ENCODE results near the gene FOXM1. TPM values are rescaled to one million over a fixed set of nuclear protein-coding genes. Genes with fewer than 3 reads are reported as not detected.

Gene FOXM1
- total RNA-seq, 1 donor from 2014 or later: 8.1 TPM

DNA sequence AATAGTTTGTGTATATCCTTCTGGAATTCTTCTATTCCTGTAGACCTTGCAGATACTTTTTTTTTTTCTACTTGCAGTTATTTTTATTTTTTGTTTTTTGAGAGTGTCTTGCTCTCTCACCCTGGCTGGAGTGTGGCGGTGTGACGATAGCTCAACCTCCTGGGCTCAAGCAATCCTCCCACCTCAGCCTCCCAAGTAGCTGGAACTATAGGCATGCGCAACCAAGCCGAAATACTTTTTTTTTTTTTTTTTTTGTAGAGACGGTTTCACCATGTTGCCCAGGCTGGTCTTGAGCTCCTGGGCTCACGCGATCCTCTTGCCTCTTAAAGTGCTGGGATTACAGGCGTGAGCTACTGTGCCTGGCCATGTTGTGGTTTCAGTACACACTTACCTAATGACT, 23.7 kb upstream of the FOXM1 start:
- Histone ChIP-seq H3K9me3 (no peaks in the 10 kb centered on the region), H3K36me3 (no peaks in the 10 kb centered on the region), H3K27me3 (no peaks in the 10 kb centered on the region), H3K4me3 (no peak overlapping the region), H3K4me1 (peaks cover 20% of the 10 kb centered on the region), H3K27ac (no peak overlapping the region)
- intact Hi-C loops (cut with DNase I): no loop called here
- TF ChIP-seq, protein P1, sequence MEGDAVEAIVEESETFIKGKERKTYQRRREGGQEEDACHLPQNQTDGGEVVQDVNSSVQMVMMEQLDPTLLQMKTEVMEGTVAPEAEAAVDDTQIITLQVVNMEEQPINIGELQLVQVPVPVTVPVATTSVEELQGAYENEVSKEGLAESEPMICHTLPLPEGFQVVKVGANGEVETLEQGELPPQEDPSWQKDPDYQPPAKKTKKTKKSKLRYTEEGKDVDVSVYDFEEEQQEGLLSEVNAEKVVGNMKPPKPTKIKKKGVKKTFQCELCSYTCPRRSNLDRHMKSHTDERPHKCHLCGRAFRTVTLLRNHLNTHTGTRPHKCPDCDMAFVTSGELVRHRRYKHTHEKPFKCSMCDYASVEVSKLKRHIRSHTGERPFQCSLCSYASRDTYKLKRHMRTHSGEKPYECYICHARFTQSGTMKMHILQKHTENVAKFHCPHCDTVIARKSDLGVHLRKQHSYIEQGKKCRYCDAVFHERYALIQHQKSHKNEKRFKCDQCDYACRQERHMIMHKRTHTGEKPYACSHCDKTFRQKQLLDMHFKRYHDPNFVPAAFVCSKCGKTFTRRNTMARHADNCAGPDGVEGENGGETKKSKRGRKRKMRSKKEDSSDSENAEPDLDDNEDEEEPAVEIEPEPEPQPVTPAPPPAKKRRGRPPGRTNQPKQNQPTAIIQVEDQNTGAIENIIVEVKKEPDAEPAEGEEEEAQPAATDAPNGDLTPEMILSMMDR (IDR thresholded peaks at IDR 0.05): no peak
- TF ChIP-seq POLR2A (IDR thresholded peaks at IDR 0.05) (no peak), POLR2AphosphoS5 (IDR thresholded peaks at IDR 0.05; ENCODE audit: insufficient read depth in 1 of 2, low read depth in 1 of 2) (no peak)
- no peak for DNase-seq (ENCODE audit: extremely low spot score in 2 of 2)

DNA sequence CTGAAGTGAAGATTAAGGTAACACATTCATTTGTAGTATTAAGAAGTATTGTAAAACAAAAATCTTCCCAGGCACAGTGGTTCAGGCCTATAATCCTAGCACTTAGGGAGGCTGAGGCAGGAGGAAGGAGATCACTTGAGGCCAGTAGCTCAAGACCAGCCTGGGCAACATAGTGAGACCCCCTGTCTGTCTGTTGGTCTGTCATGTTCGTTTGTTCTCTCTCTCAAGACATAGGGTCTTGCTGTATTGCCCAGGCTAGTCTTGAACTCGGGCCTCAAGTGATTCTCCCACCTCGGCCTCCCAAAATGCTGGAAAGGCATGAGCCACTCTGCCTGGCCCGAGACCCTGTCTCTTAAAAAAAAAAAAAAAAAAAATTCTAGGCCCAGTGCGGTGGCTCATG, 20.4 kb upstream of the FOXM1 start:
- no peaks in the 10 kb centered on the region for H3K9me3 ChIP-seq
- H3K36me3 ChIP-seq: no peaks in the 10 kb centered on the region
- no peak for DNase-seq (ENCODE audit: extremely low spot score in 2 of 2)
- H3K4me1 ChIP-seq: peaks cover 37% of the 10 kb centered on the region
- H3K4me3 ChIP-seq: no peak overlapping the region
- intact Hi-C loops (cut with DNase I): no loop called here
- TF ChIP-seq, protein P1 (IDR thresholded peaks at IDR 0.05): no peak
- TF ChIP-seq POLR2AphosphoS5 (IDR thresholded peaks at IDR 0.05; ENCODE audit: insufficient read depth in 1 of 2, low read depth in 1 of 2): no peak
- no peaks in the 10 kb centered on the region for H3K27me3 ChIP-seq
- H3K27ac ChIP-seq: no peak overlapping the region

DNA sequence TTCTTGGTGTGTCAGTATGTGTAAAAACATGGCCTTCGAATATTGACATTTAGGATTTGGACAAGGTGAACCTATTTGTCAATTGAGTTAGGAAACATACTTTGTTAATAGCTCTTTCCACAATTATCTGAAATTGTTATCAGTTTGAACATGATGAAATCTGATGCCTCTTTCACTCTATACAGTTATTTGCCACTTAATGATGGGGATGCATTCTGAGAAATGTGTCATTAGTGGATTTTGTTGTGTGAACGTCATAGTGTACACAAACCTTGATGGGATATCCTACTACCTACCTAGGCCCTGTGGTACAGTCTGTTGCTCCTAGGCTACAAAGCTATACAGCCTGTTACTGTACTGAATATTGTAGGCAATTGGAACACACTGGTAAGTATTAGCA, 18.5 kb upstream of the FOXM1 start:
- H3K27ac ChIP-seq: peak overlapping the region; percentile 60
- no peak for TF ChIP-seq POLR2A (IDR thresholded peaks at IDR 0.05)
- no peak for TF ChIP-seq POLR2AphosphoS5 (IDR thresholded peaks at IDR 0.05; ENCODE audit: insufficient read depth in 1 of 2, low read depth in 1 of 2)
- TF ChIP-seq, protein P1 (IDR thresholded peaks at IDR 0.05): no peak
- peaks cover 42% of the 10 kb centered on the region for H3K4me1 ChIP-seq
- no peaks in the 10 kb centered on the region for H3K36me3 ChIP-seq
- H3K9me3 ChIP-seq: no peaks in the 10 kb centered on the region
- intact Hi-C loops (cut with DNase I): no loop called here
- no peaks in the 10 kb centered on the region for H3K27me3 ChIP-seq
- DNase-seq (ENCODE audit: extremely low spot score in 2 of 2): no peak
- no peak overlapping the region for H3K4me3 ChIP-seq

DNA sequence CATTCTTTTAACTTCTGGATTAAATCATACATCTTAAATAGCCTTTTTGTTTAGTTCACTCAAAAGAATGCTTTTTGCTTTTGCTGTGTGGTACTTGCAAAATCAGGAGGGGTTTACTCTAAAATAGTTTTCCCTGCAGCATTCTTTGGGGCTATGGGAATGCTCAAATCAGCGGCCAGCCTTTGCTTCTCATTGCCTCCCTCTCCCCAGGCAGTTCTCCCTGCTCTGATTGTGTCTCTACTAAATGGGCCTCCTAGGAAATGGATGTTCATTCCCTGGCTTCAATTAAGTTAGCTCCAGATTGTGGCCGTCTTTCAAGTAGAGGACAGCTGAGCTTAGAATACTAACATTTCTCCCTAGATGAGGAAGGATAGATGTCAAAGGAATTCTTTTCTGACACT, 18.1 kb upstream of the FOXM1 start:
- intact Hi-C loops (cut with DNase I): no loop called here
- no peak for TF ChIP-seq POLR2A (IDR thresholded peaks at IDR 0.05)
- no peak for TF ChIP-seq POLR2AphosphoS5 (IDR thresholded peaks at IDR 0.05; ENCODE audit: insufficient read depth in 1 of 2, low read depth in 1 of 2)
- TF ChIP-seq, protein P1 (IDR thresholded peaks at IDR 0.05): no peak
- no peaks in the 10 kb centered on the region for H3K27me3 ChIP-seq
- H3K27ac ChIP-seq: peak overlapping the region; percentile 60
- H3K36me3 ChIP-seq: no peaks in the 10 kb centered on the region
- peaks cover 45% of the 10 kb centered on the region for H3K4me1 ChIP-seq
- no peak for DNase-seq (ENCODE audit: extremely low spot score in 2 of 2)
- no peak overlapping the region for H3K4me3 ChIP-seq
- no peaks in the 10 kb centered on the region for H3K9me3 ChIP-seq

DNA sequence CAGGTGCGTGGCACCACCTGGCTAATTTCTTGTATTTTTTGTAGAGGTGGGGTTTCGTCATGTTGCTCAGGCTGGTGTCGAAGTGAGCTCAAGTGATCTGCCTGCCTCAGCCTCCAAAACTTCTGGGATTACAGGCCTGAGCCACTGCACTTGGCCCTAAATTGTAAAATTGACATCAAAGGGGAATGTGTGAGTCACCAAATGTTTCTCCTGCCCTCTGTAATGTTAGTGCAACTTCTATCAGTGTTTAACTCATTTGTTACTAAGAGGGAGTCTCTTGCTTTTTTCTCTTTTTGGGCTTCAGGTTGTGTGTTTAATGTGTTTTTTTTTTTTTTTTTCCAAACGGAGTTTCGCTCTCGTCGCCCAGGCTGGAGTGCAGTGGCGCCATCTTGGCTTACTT, 16.0 kb upstream of the FOXM1 start:
- intact Hi-C loops (cut with DNase I): no loop called here
- no peaks in the 10 kb centered on the region for H3K27me3 ChIP-seq
- TF ChIP-seq POLR2AphosphoS5 (IDR thresholded peaks at IDR 0.05; ENCODE audit: insufficient read depth in 1 of 2, low read depth in 1 of 2) (peak in 1 of 2 donors; percentile 68), POLR2A (IDR thresholded peaks at IDR 0.05) (peak in 1 of 2 donors; percentile 9)
- TF ChIP-seq, protein P1 (IDR thresholded peaks at IDR 0.05): no peak
- no peak for DNase-seq (ENCODE audit: extremely low spot score in 2 of 2)
- peak overlapping the region; percentile 97 for H3K27ac ChIP-seq
- H3K4me1 ChIP-seq: peaks cover 51% of the 10 kb centered on the region
- peak overlapping the region in 1 of 2 donors; percentile 97 for H3K4me3 ChIP-seq
- H3K9me3 ChIP-seq: no peaks in the 10 kb centered on the region
- no peaks in the 10 kb centered on the region for H3K36me3 ChIP-seq
